ENCODE measurements around the gene RAP1GAP. TPM values are rescaled to one million over a fixed set of nuclear protein-coding genes. Genes with fewer than 3 reads are reported as not detected.

The RAP1GAP gene
- total and polyA plus RNA-seq, 8 donors = 21.1 to 117 (median 59.2) TPM

DNA sequence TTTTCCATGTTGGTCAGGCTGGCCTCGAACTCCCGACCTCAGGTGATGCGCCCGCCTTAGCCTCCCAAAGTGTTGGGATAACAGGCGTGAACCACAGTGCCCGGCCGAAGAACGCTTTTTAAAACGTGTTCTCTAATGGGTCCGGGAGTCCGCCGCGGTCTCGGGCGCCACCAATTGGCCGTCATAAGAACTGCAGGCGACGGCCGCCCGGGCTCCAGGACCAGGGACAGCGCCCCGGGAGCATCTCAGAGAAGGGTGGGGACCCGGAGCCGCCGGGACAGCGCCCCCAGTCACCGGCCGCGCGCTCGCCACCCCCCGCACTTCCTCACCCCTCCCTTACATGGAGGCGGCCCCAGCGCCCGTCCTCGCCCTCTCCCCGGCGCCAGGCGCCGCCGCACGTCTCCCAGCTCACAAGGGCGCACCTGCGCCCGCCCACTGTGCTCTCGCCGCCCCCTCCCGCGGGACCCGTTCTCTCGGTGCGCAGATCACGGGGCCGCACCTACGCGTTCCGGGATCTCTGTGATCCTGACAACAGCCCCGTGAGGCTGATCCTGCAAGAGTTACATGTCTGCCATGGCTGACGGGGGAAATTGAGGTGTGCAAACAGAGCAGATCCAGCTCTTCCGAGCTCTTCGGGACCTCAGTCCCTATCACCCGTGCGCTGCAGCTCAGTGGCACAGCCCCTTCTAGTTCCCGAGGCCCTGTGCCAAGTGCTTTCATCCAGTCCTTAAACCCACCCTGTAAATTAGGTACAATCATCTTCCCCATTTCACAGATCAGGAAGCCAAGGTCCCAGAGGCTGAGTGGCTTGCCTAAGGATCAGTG is 9.8 kb downstream of the RAP1GAP start:
- WGBS, 5 donors = 0 to 6% (median 1%) methylated on average over 23 to 64 of the region's 64 CpGs
- intact Hi-C loops (cut with DNase I; ENCODE audit: low total_unique reads) = loop anchor here (10.0 kb wide), 1 partner anchor 145 kb away; no protein-coding TSS in a partner anchor

GRCh38 chr1:21657456-21658190 is 11.5 kb downstream of the RAP1GAP start:
- H3K4me1 ChIP-seq = peaks cover 5 to 29% (median 16%) of the 10 kb centered on the region in 4 donors
- intact Hi-C loops (cut with DNase I; ENCODE audit: low total_unique reads) = loop anchor here (10.0 kb wide), 1 partner anchor 143 kb away; no protein-coding TSS in a partner anchor
- DNase-seq = no peak

More for the DNA sequence above, 9.8 kb downstream of the RAP1GAP start:
- Histone ChIP-seq H3K4me3 (peak overlapping the region in 3 of 4 donors; percentile 10 to 25 (median 14)), H3K27me3 (peaks cover 0 to 49% (median 8%) of the 10 kb centered on the region in 3 donors), H3K4me1 (peaks cover 5 to 20% (median 10%) of the 10 kb centered on the region in 4 donors), H3K27ac (no peak overlapping the region), H3K36me3 (no peaks in the 10 kb centered on the region), H3K9me3 (no peaks in the 10 kb centered on the region)
- peak in 1 of 3 donors; percentile 34 for TF ChIP-seq POLR2AphosphoS5 (IDR thresholded peaks at IDR 0.05)
- TF ChIP-seq, protein P1, sequence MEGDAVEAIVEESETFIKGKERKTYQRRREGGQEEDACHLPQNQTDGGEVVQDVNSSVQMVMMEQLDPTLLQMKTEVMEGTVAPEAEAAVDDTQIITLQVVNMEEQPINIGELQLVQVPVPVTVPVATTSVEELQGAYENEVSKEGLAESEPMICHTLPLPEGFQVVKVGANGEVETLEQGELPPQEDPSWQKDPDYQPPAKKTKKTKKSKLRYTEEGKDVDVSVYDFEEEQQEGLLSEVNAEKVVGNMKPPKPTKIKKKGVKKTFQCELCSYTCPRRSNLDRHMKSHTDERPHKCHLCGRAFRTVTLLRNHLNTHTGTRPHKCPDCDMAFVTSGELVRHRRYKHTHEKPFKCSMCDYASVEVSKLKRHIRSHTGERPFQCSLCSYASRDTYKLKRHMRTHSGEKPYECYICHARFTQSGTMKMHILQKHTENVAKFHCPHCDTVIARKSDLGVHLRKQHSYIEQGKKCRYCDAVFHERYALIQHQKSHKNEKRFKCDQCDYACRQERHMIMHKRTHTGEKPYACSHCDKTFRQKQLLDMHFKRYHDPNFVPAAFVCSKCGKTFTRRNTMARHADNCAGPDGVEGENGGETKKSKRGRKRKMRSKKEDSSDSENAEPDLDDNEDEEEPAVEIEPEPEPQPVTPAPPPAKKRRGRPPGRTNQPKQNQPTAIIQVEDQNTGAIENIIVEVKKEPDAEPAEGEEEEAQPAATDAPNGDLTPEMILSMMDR (IDR thresholded peaks at IDR 0.05) = peak in 5 of 7 experiments; percentile 90 to 97 (median 96)
- no peak for TF ChIP-seq EP300 (IDR thresholded peaks at IDR 0.05)
- peak; percentile 88 to 94 for DNase-seq

DNA sequence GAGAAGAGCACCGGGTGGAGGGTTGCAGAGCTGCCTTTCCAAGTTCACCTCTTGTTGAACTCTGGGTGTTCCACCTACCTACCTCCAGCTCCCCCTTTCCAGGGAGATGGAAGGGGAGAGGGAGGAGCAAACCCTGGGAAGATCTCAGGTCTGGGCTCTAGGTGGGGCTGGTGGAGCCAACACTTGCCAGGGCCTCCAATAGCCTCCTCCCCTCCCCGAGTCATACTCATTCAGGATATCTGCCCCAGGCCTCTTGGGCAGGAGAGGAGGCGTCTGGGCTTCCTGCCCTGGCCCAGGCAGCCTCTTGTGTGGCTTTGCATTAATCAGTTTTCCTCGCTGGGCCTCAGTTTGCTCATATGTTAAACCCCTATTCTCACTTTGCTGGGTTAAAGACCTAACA is 13.4 kb downstream of the RAP1GAP start:
- WGBS, 5 donors = 17 to 48% (median 29%) methylated on average over 4 of the region's 4 CpGs
- no peak overlapping the region for H3K4me3 ChIP-seq
- peaks cover 0 to 40% (median 8%) of the 10 kb centered on the region in 3 donors for H3K27me3 ChIP-seq
- H3K36me3 ChIP-seq = no peaks in the 10 kb centered on the region
- DNase-seq = peak in 1 of 2 donors; percentile 44
- intact Hi-C loops (cut with DNase I; ENCODE audit: low total_unique reads) = loop anchor here (10.0 kb wide), 1 partner anchor 141 kb away; no protein-coding TSS in a partner anchor
- H3K4me1 ChIP-seq = peaks cover 18 to 46% (median 31%) of the 10 kb centered on the region in 4 donors
- no peak for TF ChIP-seq POLR2AphosphoS5 (IDR thresholded peaks at IDR 0.05)
- no peak for TF ChIP-seq EP300 (IDR thresholded peaks at IDR 0.05)
- TF ChIP-seq, protein P1 (IDR thresholded peaks at IDR 0.05) = no peak
- TF ChIP-seq POLR2A (IDR thresholded peaks at IDR 0.05) = no peak
- no peak overlapping the region for H3K27ac ChIP-seq
- no peaks in the 10 kb centered on the region for H3K9me3 ChIP-seq

More at GRCh38 chr1:21657456-21658190, 11.5 kb downstream of the RAP1GAP start:
- H3K27me3 ChIP-seq = peaks cover 0 to 43% (median 8%) of the 10 kb centered on the region in 3 donors
- H3K36me3 ChIP-seq = no peaks in the 10 kb centered on the region
- TF ChIP-seq POLR2AphosphoS5 (IDR thresholded peaks at IDR 0.05) (no peak), EP300 (IDR thresholded peaks at IDR 0.05) (no peak), POLR2A (IDR thresholded peaks at IDR 0.05) (no peak)
- TF ChIP-seq, protein P1 (IDR thresholded peaks at IDR 0.05) = no peak
- no peaks in the 10 kb centered on the region for H3K9me3 ChIP-seq
- H3K4me3 ChIP-seq = no peak overlapping the region
- WGBS, 5 donors = 56 to 74% (median 68%) methylated on average over 5 to 10 of the region's 10 CpGs
- H3K27ac ChIP-seq = no peak overlapping the region

DNA sequence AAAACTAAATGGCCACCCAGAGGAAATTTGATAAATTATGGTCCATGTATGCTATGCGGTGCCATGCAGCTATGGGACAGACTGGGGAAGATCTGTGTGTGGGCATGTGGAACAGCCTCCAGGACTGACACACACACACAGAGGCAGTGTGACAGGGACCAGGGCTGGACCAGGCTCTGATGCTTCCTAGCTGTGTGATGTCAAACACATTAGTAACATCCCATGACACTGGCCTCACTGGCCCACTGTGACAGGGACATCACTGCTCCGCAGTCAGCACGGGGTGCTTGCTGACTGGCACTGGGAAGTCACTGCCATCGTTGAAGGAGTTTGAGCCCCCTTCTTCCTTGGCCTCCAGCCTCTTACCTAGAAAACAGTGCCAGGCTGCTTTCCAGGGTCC is 13.9 kb downstream of the RAP1GAP start:
- H3K4me1 ChIP-seq = peaks cover 23 to 51% (median 34%) of the 10 kb centered on the region in 4 donors
- no peak overlapping the region for H3K27ac ChIP-seq
- intact Hi-C loops (cut with DNase I; ENCODE audit: low total_unique reads) = loop anchor here (10.0 kb wide), 1 partner anchor 140 kb away; no protein-coding TSS in a partner anchor
- H3K9me3 ChIP-seq = no peaks in the 10 kb centered on the region
- 62 to 83% (median 81%) methylated on average over 1 to 4 of the region's 4 CpGs for WGBS, 5 donors
- H3K36me3 ChIP-seq = no peaks in the 10 kb centered on the region
- no peak for TF ChIP-seq POLR2A (IDR thresholded peaks at IDR 0.05)
- peaks cover 0 to 40% (median 10%) of the 10 kb centered on the region in 3 donors for H3K27me3 ChIP-seq
- no peak for DNase-seq
- no peak overlapping the region for H3K4me3 ChIP-seq

Data from stomach (tissue), 9 donors.